HEK293T (cell line): ENCODE data around the gene KCNK10.

Experiments
- CTCF ChIA-PET: fragments of 350-600 bp; formaldehyde crosslinking; extraction: SDS; loops from one replicate; lab custom pipeline; 2021; ENCODE audit warnings: antibody characterized with exemption, inconsistent platforms; lab: Yijun Ruan, JAX
- POLR2A ChIA-PET: fragments of 350-600 bp; formaldehyde crosslinking; extraction: SDS; loops from one replicate; lab custom pipeline; 2020; ENCODE audit warnings: antibody characterized with exemption, inconsistent platforms; lab: Yijun Ruan, JAX
- DNase-seq: peaks from one replicate; pipeline ENCODE4 v3.0.0; 2012; ENCODE audit warnings: mixed read lengths; ENCODE audit errors: extremely low spot score
- ARNT ChIP-seq: fragments of 450-650 bp; IDR thresholded peaks from 2 replicates; pipeline ENCODE4 v1.6.1; 2017; ENCODE audit warnings: mild to moderate bottlenecking
- BHLHE40 ChIP-seq: fragments of 450-650 bp; IDR thresholded peaks from 2 replicates; pipeline ENCODE4 v1.6.1; 2016; ENCODE audit warnings: mild to moderate bottlenecking, moderate library complexity, borderline replicate concordance
- CTBP1 ChIP-seq: fragments of 450-650 bp; IDR thresholded peaks from 2 replicates; pipeline ENCODE4 v1.6.1; 2016; ENCODE audit warnings: borderline replicate concordance
- ELF4 ChIP-seq: fragments of 450-650 bp; IDR thresholded peaks from 2 replicates; pipeline ENCODE4 v1.6.1; 2017; ENCODE audit warnings: antibody characterized with exemption
- FOXA1 ChIP-seq: fragments of 450-650 bp; IDR thresholded peaks from 2 replicates; pipeline ENCODE4 v1.6.1; 2016; ENCODE audit warnings: mild to moderate bottlenecking
- FOXK2 ChIP-seq: fragments of 450-650 bp; IDR thresholded peaks from 2 replicates; pipeline ENCODE4 v1.6.1; 2016; ENCODE audit warnings: mild to moderate bottlenecking
- FOXM1 ChIP-seq: fragments of 450-650 bp; IDR thresholded peaks from 2 replicates; pipeline ENCODE4 v1.6.1; 2017; ENCODE audit warnings: mild to moderate bottlenecking, borderline replicate concordance
- HDGF ChIP-seq: fragments of 450-650 bp; IDR thresholded peaks from 2 replicates; pipeline ENCODE4 v1.6.1; 2017; ENCODE audit warnings: antibody characterized with exemption, borderline replicate concordance
- L3MBTL2 ChIP-seq: fragments of 450-650 bp; conservative IDR thresholded peaks from 2 replicates; pipeline ENCODE4 v1.6.1; 2016; ENCODE audit warnings: mild to moderate bottlenecking
- LEF1 ChIP-seq: fragments of 450-650 bp; IDR thresholded peaks from 2 replicates; pipeline ENCODE4 v1.6.1; 2017; ENCODE audit warnings: mild to moderate bottlenecking, borderline replicate concordance
- NFRKB ChIP-seq: fragments of 450-650 bp; IDR thresholded peaks from 2 replicates; pipeline ENCODE4 v1.6.1; 2016; ENCODE audit warnings: mild to moderate bottlenecking, moderate library complexity
- PKNOX1 ChIP-seq: fragments of 450-650 bp; IDR thresholded peaks from 2 replicates; pipeline ENCODE4 v1.6.1; 2016
- SP1 ChIP-seq: fragments of 450-650 bp; IDR thresholded peaks from 2 replicates; pipeline ENCODE4 v1.6.1; 2017
- SUZ12 ChIP-seq: fragments of 450-650 bp; IDR thresholded peaks from 2 replicates; pipeline ENCODE4 v1.6.1; 2016; ENCODE audit warnings: mild to moderate bottlenecking
- TARDBP ChIP-seq: fragments of 450-650 bp; IDR thresholded peaks from 2 replicates; pipeline ENCODE4 v1.6.1; 2016
- ZNF384 ChIP-seq: fragments of 450-650 bp; IDR thresholded peaks from 2 replicates; pipeline ENCODE4 v1.6.1; 2016

Gene KCNK10

GRCh38 chr14:88184956-88185355 is 138.1 kb downstream of the KCNK10 start:
- POLR2A ChIA-PET: no interaction called here
- DNase-seq: no peak
- TF ChIP-seq ZNF384 (no peak), TARDBP (no peak), FOXK2 (no peak), HDGF (no peak), ELF4 (no peak), SP1 (no peak)
- CTCF ChIA-PET: no interaction called here

GRCh38 chr14:88181072-88181471 is 142.0 kb downstream of the KCNK10 start:
- ChIA-PET POLR2A (no interaction called here), CTCF (interaction anchor here (0.6 to 0.8 kb wide), 2 partner anchors 8 to 68 kb away, joined by 3 to 5 read pairs; no protein-coding TSS in a partner anchor)
- TF ChIP-seq SUZ12 (no peak), L3MBTL2 (no peak)
- DNase-seq: no peak

- CTCF ChIA-PET: interaction anchor here (2.1 kb wide), 1 partner anchor 10 kb away, joined by 9 read pairs; no protein-coding TSS in a partner anchor
Observed at GRCh38 chr14:88179716-88180115, 143.4 kb downstream of the KCNK10 start.

GRCh38 chr14:88170333-88170732 is 152.7 kb downstream of the KCNK10 start:
- ChIA-PET CTCF (no interaction called here), POLR2A (no interaction called here)
- DNase-seq: no peak
- TF ChIP-seq CTBP1: no peak
- no peak for TF ChIP-seq ELF4
- TF ChIP-seq SUZ12: no peak
- no peak for TF ChIP-seq TARDBP
- TF ChIP-seq BHLHE40: no peak
- TF ChIP-seq HDGF: no peak
- no peak for TF ChIP-seq FOXA1
- no peak for TF ChIP-seq FOXK2
- no peak for TF ChIP-seq LEF1
- TF ChIP-seq PKNOX1: no peak
- no peak for TF ChIP-seq NFRKB
- TF ChIP-seq SP1: no peak
- TF ChIP-seq ARNT: no peak
- TF ChIP-seq L3MBTL2: no peak
- no peak for TF ChIP-seq FOXM1
- TF ChIP-seq ZNF384: no peak

More at GRCh38 chr14:88179716-88180115, 143.4 kb downstream of the KCNK10 start:
- no peak for TF ChIP-seq NFRKB
- POLR2A ChIA-PET: no interaction called here
- no peak for DNase-seq

- ChIA-PET CTCF (interaction anchor here (0.8 to 1.3 kb wide), 5 partner anchors 15 to 270 kb away, joined by 3 to 7 read pairs (median 3); no protein-coding TSS in a partner anchor), POLR2A (no interaction called here)
Observed at GRCh38 chr14:88168498-88169165, 154.4 kb downstream of the KCNK10 start.

GRCh38 chr14:88168025-88168424 is 155.0 kb downstream of the KCNK10 start:
- CTCF ChIA-PET: interaction anchor here (0.9 to 1.3 kb wide), 4 partner anchors 14 to 270 kb away, joined by 3 to 7 read pairs (median 4); no protein-coding TSS in a partner anchor
- no peak for DNase-seq
- TF ChIP-seq BHLHE40 (no peak), HDGF (no peak), SUZ12 (no peak), ARNT (no peak), PKNOX1 (no peak), FOXA1 (no peak), SP1 (no peak), ELF4 (no peak), TARDBP (no peak), LEF1 (no peak), NFRKB (no peak), ZNF384 (no peak), FOXM1 (no peak), L3MBTL2 (no peak)
- POLR2A ChIA-PET: no interaction called here

More at GRCh38 chr14:88168498-88169165, 154.4 kb downstream of the KCNK10 start:
- TF ChIP-seq NFRKB (no peak), FOXA1 (no peak), FOXM1 (no peak), CTBP1 (no peak), SUZ12 (no peak), SP1 (no peak), FOXK2 (no peak), ARNT (no peak), ZNF384 (no peak), ELF4 (no peak), LEF1 (no peak), PKNOX1 (no peak), TARDBP (no peak), BHLHE40 (no peak), HDGF (no peak), L3MBTL2 (no peak)
- DNase-seq: peak; percentile 59

GRCh38 chr14:88166616-88167015 is 156.5 kb downstream of the KCNK10 start:
- CTCF ChIA-PET: no interaction called here
- POLR2A ChIA-PET: no interaction called here
- TF ChIP-seq LEF1 (no peak), FOXK2 (no peak), FOXA1 (no peak), TARDBP (no peak), ELF4 (no peak), FOXM1 (no peak)
- no peak for DNase-seq
